Keratinocyte (primary cell): Measurements from ENCODE around the gene CACNG4. TPM values are rescaled to one million over a fixed set of nuclear protein-coding genes. Genes with fewer than 3 reads are reported as not detected.

Source experiments
- DNase-seq: peaks from one replicate; pipeline ENCODE4 v3.0.0-alpha.2; 2011; ENCODE audit warnings: low read depth, missing footprints, low spot score
- FAIRE-seq: peaks from 2 replicates; lab custom pipeline; 2011; peaks lifted over from hg19 to GRCh38; lab: Jason Lieb, UNC
- H2AFZ ChIP-seq: 2 replicates; pipeline ENCODE4 v1.6.0; 2012; ENCODE audit warnings: low read length, control low read depth, inconsistent platforms; ENCODE audit not compliant: control insufficient read depth
- H3K27ac ChIP-seq: 2 replicates; pipeline ENCODE4 v1.5.1; 2011; ENCODE audit warnings: low read length; ENCODE audit not compliant: control insufficient read depth, insufficient read depth
- H3K27me3 ChIP-seq: 3 replicates; pipeline ENCODE4 v1.6.0; 2011; ENCODE audit warnings: low read length; ENCODE audit not compliant: control insufficient read depth, insufficient read depth; ENCODE audit errors: extremely low read depth
- H3K36me3 ChIP-seq, 2 experiments: 2 replicates in 1 of 2; 3 replicates in 1 of 2; pipeline ENCODE4 v1.5.1; 2011; ENCODE audit warnings: low read length in 2 of 2, mild to moderate bottlenecking in 1 of 2; ENCODE audit not compliant: control insufficient read depth in 2 of 2, insufficient read depth in 2 of 2; ENCODE audit errors: extremely low read depth in 1 of 2
- H3K4me1 ChIP-seq: 3 replicates; pipeline ENCODE4 v1.5.1; 2011; ENCODE audit warnings: low read length; ENCODE audit not compliant: control insufficient read depth, insufficient read depth; ENCODE audit errors: extremely low read depth
- H3K4me2 ChIP-seq: 3 replicates; pipeline ENCODE4 v1.6.0; 2011; ENCODE audit warnings: low read depth, low read length; ENCODE audit not compliant: control insufficient read depth, insufficient read depth; ENCODE audit errors: extremely low read depth
- H3K4me3 ChIP-seq, 3 experiments: fragments of 200-600 bp in 1 of 3; sonication (generic) in 1 of 3; 2 replicates in 2 of 3; 3 replicates in 1 of 3; pipeline ENCODE4 v1.5.1; 2011 to 2016; ENCODE audit warnings: low read length in 3 of 3, mild to moderate bottlenecking in 3 of 3, control low read depth in 2 of 3, inconsistent platforms in 1 of 3, low read depth in 1 of 3, mixed read lengths in 1 of 3, mixed run types in 1 of 3, moderate library complexity in 1 of 3; ENCODE audit not compliant: control insufficient read depth in 2 of 3, insufficient read depth in 2 of 3; ENCODE audit errors: extremely low read depth in 1 of 3
- H3K79me2 ChIP-seq: 2 replicates; pipeline ENCODE4 v1.6.0; 2012; ENCODE audit warnings: low read length; ENCODE audit not compliant: control insufficient read depth, insufficient read depth
- H3K9ac ChIP-seq: 3 replicates; pipeline ENCODE4 v1.6.0; 2011; ENCODE audit warnings: low read length; ENCODE audit not compliant: control insufficient read depth, insufficient read depth; ENCODE audit errors: extremely low read depth
- H3K9me1 ChIP-seq: 3 replicates; pipeline ENCODE4 v1.6.0; 2011; ENCODE audit warnings: low read length; ENCODE audit not compliant: control insufficient read depth, insufficient read depth; ENCODE audit errors: extremely low read depth
- H3K9me3 ChIP-seq: 2 replicates; pipeline ENCODE4 v1.5.1; 2012; ENCODE audit warnings: low read depth, low read length; ENCODE audit not compliant: control insufficient read depth
- H4K20me1 ChIP-seq: 3 replicates; pipeline ENCODE4 v1.6.0; 2011; ENCODE audit warnings: low read length; ENCODE audit not compliant: control insufficient read depth, insufficient read depth; ENCODE audit errors: extremely low read depth
- CTCF ChIP-seq, 3 experiments: IDR thresholded peaks in 1 of 3; conservative IDR thresholded peaks in 1 of 3; optimal IDR thresholded peaks in 1 of 3; 2 replicates in 2 of 3; 3 replicates in 1 of 3; pipeline versions ENCODE3 to v1.5.1; 2011; ENCODE audit warnings: low read length in 3 of 3, mild to moderate bottlenecking in 3 of 3, moderate library complexity in 2 of 3, control low read depth in 1 of 3, inconsistent platforms in 1 of 3; ENCODE audit not compliant: insufficient read depth in 2 of 3; ENCODE audit errors: extremely low read depth in 1 of 3
- EZH2 ChIP-seq: IDR thresholded peaks from one replicate; pipeline ENCODE4 v1.6.1; 2012; ENCODE audit warnings: inconsistent platforms, mild to moderate bottlenecking, low read length, moderate library complexity
- dilution Hi-C: fragments of 300-500 bp; cut with MboI; formaldehyde crosslinking; loops from one replicate; pipeline ENCODE4 v1.7.0; 2020; ENCODE audit warnings: low sequenced_read_pairs; ENCODE audit not compliant: extremely low pct_ligation_motif_present
- polyA plus RNA-seq, 5 experiments: library from polyadenylated mRNA; depleted of rRNA in 3 of 5; stranded (reverse) in 3 of 5; stranded (forward) in 1 of 5; unstranded in 1 of 5; fragments of >200 nt; gene quantifications; 1 replicate in 1 of 5; 2 replicates in 3 of 5; 3 replicates in 1 of 5; pipeline versions ENCODE4 v1.2.1 to v1.2.3, GENCODE V29; 2011 to 2012; ENCODE audit warnings: missing spikeins in 2 of 5, low read depth in 1 of 5, low replicate concordance in 1 of 5

Gene CACNG4
- polyA plus RNA-seq, 1 donor (not counting 4 experiments of a cell fraction or from before 2014, with no cell fraction given), result not detected

GRCh38 chr17:66956941-66957340 is 7.6 kb upstream of the CACNG4 start:
- no peak for DNase-seq
- H3K27ac ChIP-seq, result no peak overlapping the region
- no peak overlapping the region for H3K9ac ChIP-seq
- no peak for FAIRE-seq
- no peaks in the 10 kb centered on the region for H3K36me3 ChIP-seq
- H2AFZ ChIP-seq, result no peak overlapping the region
- no peaks in the 10 kb centered on the region for H3K9me1 ChIP-seq
- H4K20me1 ChIP-seq, result no peaks in the 10 kb centered on the region
- no peaks in the 10 kb centered on the region for H3K9me3 ChIP-seq
- no peak for TF ChIP-seq CTCF (optimal IDR thresholded peaks at IDR 0.05 in 1 of 3, IDR thresholded peaks at IDR 0.05 in 1 of 3, conservative IDR thresholded peaks at IDR 0.05 in 1 of 3; ENCODE audit: extremely low read depth in 1 of 3, insufficient read depth in 2 of 3, low read length in 3 of 3)
- no peak for TF ChIP-seq EZH2
- no peaks in the 10 kb centered on the region for H3K27me3 ChIP-seq
- dilution Hi-C loops, result no loop called here
- H3K4me2 ChIP-seq, result no peak overlapping the region
- no peak overlapping the region for H3K4me3 ChIP-seq
- H3K4me1 ChIP-seq, result peaks cover 18% of the 10 kb centered on the region
- H3K79me2 ChIP-seq, result no peaks in the 10 kb centered on the region

GRCh38 chr17:66957343-66957742 is 7.2 kb upstream of the CACNG4 start:
- Histone ChIP-seq H3K4me1 (peaks cover 14% of the 10 kb centered on the region), H3K9me1 (no peaks in the 10 kb centered on the region), H3K27me3 (peaks cover 3% of the 10 kb centered on the region), H3K36me3 (no peaks in the 10 kb centered on the region), H2AFZ (no peak overlapping the region), H3K4me3 (no peak overlapping the region), H3K27ac (no peak overlapping the region), H3K9ac (no peak overlapping the region), H3K9me3 (no peaks in the 10 kb centered on the region), H4K20me1 (no peaks in the 10 kb centered on the region), H3K4me2 (no peak overlapping the region), H3K79me2 (no peaks in the 10 kb centered on the region)
- no peak for FAIRE-seq
- DNase-seq, result no peak
- TF ChIP-seq CTCF (optimal IDR thresholded peaks at IDR 0.05 in 1 of 3, IDR thresholded peaks at IDR 0.05 in 1 of 3, conservative IDR thresholded peaks at IDR 0.05 in 1 of 3; ENCODE audit: extremely low read depth in 1 of 3, insufficient read depth in 2 of 3, low read length in 3 of 3), result no peak
- TF ChIP-seq EZH2, result no peak
- dilution Hi-C loops, result no loop called here
